ENCODE data around the gene SATL1. TPM values are rescaled to one million over a fixed set of nuclear protein-coding genes. Genes with fewer than 3 reads are reported as not detected.
A peak's percentile ranks its signal among the peaks of the same experiment; 100 is the strongest.

SATL1 gene
- total and polyA plus RNA-seq, 9 donors, result 0.02 to 0.10 TPM; not detected in 7

GRCh38 chrX:85243155-85243554 is 424 bp downstream of the SATL1 start:
- no peaks in the 10 kb centered on the region for H3K27me3 ChIP-seq
- no peak overlapping the region for H3K27ac ChIP-seq
- H3K36me3 ChIP-seq, result no peaks in the 10 kb centered on the region
- peak overlapping the region; percentile 53 for H3K4me3 ChIP-seq
- no peak for DNase-seq
- intact Hi-C loops (cut with DNase I), result no loop called here
- no peaks in the 10 kb centered on the region for H3K4me1 ChIP-seq (ENCODE audit: insufficient read depth)
- no peaks in the 10 kb centered on the region for H3K9me3 ChIP-seq
- WGBS, 3 donors, result 40 to 53% (median 48%) methylated on average over 2 of the region's 2 CpGs
- TF ChIP-seq CTCF (IDR thresholded peaks at IDR 0.05), result no peak
- TF ChIP-seq POLR2A (IDR thresholded peaks at IDR 0.05), result no peak
- TF ChIP-seq EP300 (IDR thresholded peaks at IDR 0.05), result no peak

- intact Hi-C loops (cut with DNase I), result no loop called here
- Histone ChIP-seq H3K9me3 (no peaks in the 10 kb centered on the region), H3K36me3 (no peaks in the 10 kb centered on the region), H3K4me3 (no peak overlapping the region), H3K4me1 (ENCODE audit: insufficient read depth) (no peaks in the 10 kb centered on the region), H3K27me3 (no peaks in the 10 kb centered on the region), H3K27ac (no peak overlapping the region)
- DNase-seq, result no peak
- TF ChIP-seq CTCF (IDR thresholded peaks at IDR 0.05) (no peak), POLR2A (IDR thresholded peaks at IDR 0.05) (no peak), EP300 (IDR thresholded peaks at IDR 0.05) (no peak)
- 40 to 58% (median 52%) methylated on average over 2 of the region's 2 CpGs for WGBS, 3 donors
Measured at GRCh38 chrX:85223359-85223758, 20.2 kb downstream of the SATL1 start.

GRCh38 chrX:85221361-85221760 is 22.2 kb downstream of the SATL1 start:
- DNase-seq, result no peak
- intact Hi-C loops (cut with DNase I), result no loop called here
- no peak for TF ChIP-seq CTCF (IDR thresholded peaks at IDR 0.05)
- TF ChIP-seq EP300 (IDR thresholded peaks at IDR 0.05), result no peak
- TF ChIP-seq POLR2A (IDR thresholded peaks at IDR 0.05), result no peak
- Histone ChIP-seq H3K4me1 (ENCODE audit: insufficient read depth) (no peaks in the 10 kb centered on the region), H3K4me3 (no peak overlapping the region), H3K36me3 (no peaks in the 10 kb centered on the region), H3K9me3 (no peaks in the 10 kb centered on the region), H3K27ac (no peak overlapping the region), H3K27me3 (no peaks in the 10 kb centered on the region)
- WGBS, 3 donors, result 44 to 50% (median 45%) methylated on average over 1 of the region's 1 CpG

- no peaks in the 10 kb centered on the region for H3K27me3 ChIP-seq
- no peak for TF ChIP-seq CTCF (IDR thresholded peaks at IDR 0.05)
- no peak for TF ChIP-seq EP300 (IDR thresholded peaks at IDR 0.05)
- no peak for TF ChIP-seq POLR2A (IDR thresholded peaks at IDR 0.05)
- no peak for DNase-seq
- no peaks in the 10 kb centered on the region for H3K36me3 ChIP-seq
- no peaks in the 10 kb centered on the region for H3K4me1 ChIP-seq (ENCODE audit: insufficient read depth)
- H3K4me3 ChIP-seq, result no peak overlapping the region
- intact Hi-C loops (cut with DNase I), result no loop called here
- no peaks in the 10 kb centered on the region for H3K9me3 ChIP-seq
- WGBS, 3 donors, result 50 to 62% (median 52%) methylated on average over 1 of the region's 1 CpG
- no peak overlapping the region for H3K27ac ChIP-seq
Measured at GRCh38 chrX:85215946-85216345, 27.6 kb downstream of the SATL1 start.

Measured in ovary (tissue), 9 donors.